Activated B cell treated with CpG ODN at 0.5 μM for 24 hours (primary cell): ENCODE data around the gene PAF1. TPM values are rescaled to one million over a fixed set of nuclear protein-coding genes. Genes with fewer than 3 reads are reported as not detected.

Source experiments
- ATAC-seq: fragments of 200-7000 bp; cut with Tn5 transposase; one replicate; pipeline ENCODE4 v1.10.0; 2021; ENCODE audit warnings: low read depth, mild to moderate bottlenecking, moderate library complexity
- CTCF ChIA-PET: fragments of 350-600 bp; sonication (Branson Sonifier 250); formaldehyde crosslinking; loops from one replicate; lab custom pipeline; 2021; ENCODE audit warnings: antibody characterized with exemption; lab: Charles Lee
- POLR2A ChIA-PET: fragments of 350-600 bp; sonication (Branson Sonifier 250); formaldehyde crosslinking; loops from one replicate; lab custom pipeline; 2021; ENCODE audit warnings: antibody characterized with exemption; lab: Charles Lee
- DNase-seq: peaks from one replicate; pipeline ENCODE4 v3.0.0; 2022
- H3K27ac Mint-ChIP-seq: one replicate; pipeline ENCODE4 v1.8.0; 2020; ENCODE audit warnings: mixed read lengths
- H3K27me3 Mint-ChIP-seq: one replicate; pipeline ENCODE4 v1.8.0; 2021; ENCODE audit warnings: mixed read lengths
- H3K36me3 Mint-ChIP-seq: one replicate; pipeline ENCODE4 v1.8.0; 2021; ENCODE audit warnings: low read depth, mixed read lengths
- H3K4me1 Mint-ChIP-seq: one replicate; pipeline ENCODE4 v1.8.0; 2021; ENCODE audit warnings: mixed read lengths
- H3K4me3 Mint-ChIP-seq: one replicate; pipeline ENCODE4 v1.8.0; 2020; ENCODE audit warnings: mild to moderate bottlenecking, mixed read lengths
- H3K9me3 Mint-ChIP-seq: one replicate; pipeline ENCODE4 v1.8.0; 2020; ENCODE audit warnings: mixed read lengths
- intact Hi-C: fragments of 100-400 bp; cut with micrococcal nuclease; formaldehyde crosslinking; loops from one replicate; pipeline ENCODE4 v1.15.1; 2024
- total RNA-seq: library from RNA; stranded (reverse); gene quantifications from 2 replicates; pipeline ENCODE4 v1.2.3, GENCODE V29; 2022
- TF ChIP-seq, protein P1 (sequence below): fragments of 200-600 bp; IDR thresholded peaks from one replicate; pipeline ENCODE4 v1.8.0; 2022; ENCODE audit warnings: antibody characterized with exemption, mild to moderate bottlenecking

PAF1 gene
- total RNA-seq, 1 donor from 2014 or later: 52.4 TPM

DNA sequence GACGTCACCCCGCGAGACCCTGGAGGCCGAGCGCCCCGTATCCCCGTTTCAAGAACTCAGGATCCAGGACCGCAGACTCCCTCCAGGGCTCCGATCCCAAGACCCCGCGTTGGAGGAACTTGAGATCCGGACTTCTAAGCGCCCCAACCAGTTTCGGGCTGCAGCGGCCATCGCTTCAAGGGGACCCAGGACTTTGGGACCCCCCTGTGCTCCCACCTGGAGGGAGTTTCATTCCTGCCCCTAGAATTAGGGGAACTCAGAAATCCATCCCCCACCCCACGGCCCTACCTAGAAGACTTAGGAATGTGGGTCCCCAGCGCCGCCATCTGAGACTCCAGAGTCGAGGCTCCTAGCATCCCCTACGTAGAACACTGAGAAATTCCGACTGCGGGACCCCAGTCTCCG, 22.0 kb upstream of the PAF1 start:
- ChIA-PET CTCF (interaction anchor here (1.2 to 2.3 kb wide), 7 partner anchors 10 to 71 kb away, joined by 4 to 168 read pairs (median 12); partner anchors contain the start of genes MED29, PAF1, RPS16 and SAMD4B), POLR2A (interaction anchor here (0.6 to 15.0 kb wide), 13 partner anchors 8 to 291 kb away, joined by 3 to 285 read pairs (median 6); partner anchors contain the start of genes EID2B, GMFG, LRFN1 and MED29)
- H3K36me3 Mint-ChIP-seq: peaks cover 46% of the 10 kb centered on the region
- TF ChIP-seq, protein P1, sequence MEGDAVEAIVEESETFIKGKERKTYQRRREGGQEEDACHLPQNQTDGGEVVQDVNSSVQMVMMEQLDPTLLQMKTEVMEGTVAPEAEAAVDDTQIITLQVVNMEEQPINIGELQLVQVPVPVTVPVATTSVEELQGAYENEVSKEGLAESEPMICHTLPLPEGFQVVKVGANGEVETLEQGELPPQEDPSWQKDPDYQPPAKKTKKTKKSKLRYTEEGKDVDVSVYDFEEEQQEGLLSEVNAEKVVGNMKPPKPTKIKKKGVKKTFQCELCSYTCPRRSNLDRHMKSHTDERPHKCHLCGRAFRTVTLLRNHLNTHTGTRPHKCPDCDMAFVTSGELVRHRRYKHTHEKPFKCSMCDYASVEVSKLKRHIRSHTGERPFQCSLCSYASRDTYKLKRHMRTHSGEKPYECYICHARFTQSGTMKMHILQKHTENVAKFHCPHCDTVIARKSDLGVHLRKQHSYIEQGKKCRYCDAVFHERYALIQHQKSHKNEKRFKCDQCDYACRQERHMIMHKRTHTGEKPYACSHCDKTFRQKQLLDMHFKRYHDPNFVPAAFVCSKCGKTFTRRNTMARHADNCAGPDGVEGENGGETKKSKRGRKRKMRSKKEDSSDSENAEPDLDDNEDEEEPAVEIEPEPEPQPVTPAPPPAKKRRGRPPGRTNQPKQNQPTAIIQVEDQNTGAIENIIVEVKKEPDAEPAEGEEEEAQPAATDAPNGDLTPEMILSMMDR: no peak
- peak overlapping the region; percentile 98 for H3K27ac Mint-ChIP-seq
- intact Hi-C loops: loop anchor here (1.0 kb wide), 10 partner anchors 16 to 291 kb away; partner anchors contain the start of genes EID2B, MED29, PAF1 and SAMD4B
- peaks cover 4% of the 10 kb centered on the region for H3K27me3 Mint-ChIP-seq
- H3K4me3 Mint-ChIP-seq: peak overlapping the region; percentile 89
- no peaks in the 10 kb centered on the region for H3K9me3 Mint-ChIP-seq
- DNase-seq (no peak), ATAC-seq (no peak)
- H3K4me1 Mint-ChIP-seq: peaks cover 60% of the 10 kb centered on the region

GRCh38 chr19:39412100-39412866, 21.4 kb upstream of the PAF1 start, which contains the start of gene PLEKHG2:
Gene PLEKHG2, plus strand, starts transcription at chr19:39412669. Its CDS starts 1,418 bp downstream, at chr19:39414087.
- Mint-ChIP-seq H3K27ac (peak within 1 kb of the TSS; percentile 98), H3K36me3 (peaks cover 47% of the 10 kb centered on the region), H3K4me1 (peaks cover 59% of the 10 kb centered on the region), H3K4me3 (peak within 1 kb of the TSS; percentile 89), H3K9me3 (no peaks in the 10 kb centered on the region), H3K27me3 (peaks cover 4% of the 10 kb centered on the region)
- DNase-seq (peak; percentile 97), ATAC-seq (peak; percentile 59)
- TF ChIP-seq, protein P1: no peak
- POLR2A ChIA-PET: interaction anchor here (0.6 to 15.0 kb wide), 17 partner anchors 8 to 764 kb away, joined by 3 to 285 read pairs (median 6); partner anchors contain the start of genes DYRK1B, EID2B, GMFG and LRFN1
- intact Hi-C loops: loop anchor here (1.0 kb wide), 10 partner anchors 15 to 290 kb away; partner anchors contain the start of genes EID2B, MED29, PAF1 and SAMD4B
- CTCF ChIA-PET: interaction anchor here (0.6 to 2.3 kb wide), 12 partner anchors 9 to 90 kb away, joined by 3 to 168 read pairs (median 4); partner anchors contain the start of genes GMFG, MED29, PAF1 and RPS16

GRCh38 chr19:39411832-39412099, 20.9 kb upstream of the PAF1 start:
- TF ChIP-seq, protein P1: peak; percentile 66
- ChIA-PET CTCF (interaction anchor here (0.7 to 2.3 kb wide), 11 partner anchors 9 to 289 kb away, joined by 3 to 168 read pairs (median 5); partner anchors contain the start of genes GMFG, MED29, PAF1 and RPS16), POLR2A (interaction anchor here (0.6 to 15.0 kb wide), 16 partner anchors 9 to 764 kb away, joined by 3 to 285 read pairs (median 6); partner anchors contain the start of genes DYRK1B, EID2B, GMFG and MED29)
- ATAC-seq (peak; percentile 41), DNase-seq (peak; percentile 76)
- no peaks in the 10 kb centered on the region for H3K9me3 Mint-ChIP-seq
- H3K27ac Mint-ChIP-seq: peak overlapping the region; percentile 98
- peaks cover 58% of the 10 kb centered on the region for H3K4me1 Mint-ChIP-seq
- peaks cover 50% of the 10 kb centered on the region for H3K36me3 Mint-ChIP-seq
- H3K27me3 Mint-ChIP-seq: peaks cover 4% of the 10 kb centered on the region
- H3K4me3 Mint-ChIP-seq: peak overlapping the region; percentile 89
- intact Hi-C loops: loop anchor here (1.0 kb wide), 10 partner anchors 14 to 289 kb away; partner anchors contain the start of genes EID2B, MED29, PAF1 and SAMD4B

GRCh38 chr19:39411081-39411831, 20.4 kb upstream of the PAF1 start:
- no peaks in the 10 kb centered on the region for H3K9me3 Mint-ChIP-seq
- H3K4me3 Mint-ChIP-seq: peak overlapping the region; percentile 89
- DNase-seq (peak; percentile 34), ATAC-seq (no peak)
- ChIA-PET CTCF (interaction anchor here (0.7 to 2.3 kb wide), 11 partner anchors 8 to 289 kb away, joined by 3 to 168 read pairs (median 5); partner anchors contain the start of genes GMFG, MED29, PAF1 and RPS16), POLR2A (interaction anchor here (0.5 to 15.0 kb wide), 17 partner anchors 9 to 1048 kb away, joined by 3 to 285 read pairs (median 6); partner anchors contain the start of genes DYRK1B, GMFG, MED29 and PAF1)
- H3K27ac Mint-ChIP-seq: peak overlapping the region; percentile 98
- H3K4me1 Mint-ChIP-seq: peaks cover 56% of the 10 kb centered on the region
- TF ChIP-seq, protein P1: no peak
- peaks cover 49% of the 10 kb centered on the region for H3K36me3 Mint-ChIP-seq
- peaks cover 4% of the 10 kb centered on the region for H3K27me3 Mint-ChIP-seq
- intact Hi-C loops: no loop called here
